Type B pancreatic cell (in vitro differentiated cells): Measurements from ENCODE around the gene PRKX. TPM values are rescaled to one million over a fixed set of nuclear protein-coding genes. Genes with fewer than 3 reads are reported as not detected.
A peak's percentile ranks its signal among the peaks of the same experiment; 100 is the strongest.

ENCODE experiments used
- DNase-seq: peaks from one replicate; pipeline ENCODE4 v3.0.0; 2021; ENCODE audit warnings: mixed read lengths; ENCODE audit not compliant: unreplicated experiment; ENCODE audit errors: extremely low spot score
- H3K27ac Mint-ChIP-seq: 2 replicates; pipeline ENCODE4 v1.8.0; 2021; ENCODE audit warnings: mild to moderate bottlenecking, mixed read lengths
- H3K27me3 Mint-ChIP-seq: 2 replicates; pipeline ENCODE4 v1.8.0; 2021; ENCODE audit warnings: mixed read lengths
- H3K36me3 Mint-ChIP-seq: 2 replicates; pipeline ENCODE4 v1.8.0; 2021; ENCODE audit warnings: mixed read lengths
- H3K4me1 Mint-ChIP-seq: one replicate; pipeline ENCODE4 v1.8.0; 2021; ENCODE audit warnings: mixed read lengths; ENCODE audit not compliant: unreplicated experiment
- H3K4me3 Mint-ChIP-seq: 2 replicates; pipeline ENCODE4 v1.8.0; 2021; ENCODE audit warnings: mild to moderate bottlenecking, mixed read lengths
- H3K9me3 Mint-ChIP-seq: 2 replicates; pipeline ENCODE4 v1.8.0; 2021; ENCODE audit warnings: mixed read lengths
- CTCF ChIP-seq: fragments of 200-600 bp; sonication (generic); conservative IDR thresholded peaks from 2 replicates; pipeline ENCODE4 v1.5.0; 2021; ENCODE audit warnings: antibody characterized with exemption, mild to moderate bottlenecking
- total RNA-seq: library from RNA; stranded (reverse); gene quantifications from 2 replicates; pipeline ENCODE4 v1.2.1, GENCODE V29; 2021; ENCODE audit warnings: low replicate concordance

The PRKX gene
- total RNA-seq, 1 donor from 2014 or later: 78.9 TPM

GRCh38 chrX:3680459-3680858 lies 33.0 kb downstream of the PRKX start:
- Mint-ChIP-seq H3K27ac (no peak overlapping the region), H3K4me1 (peaks cover 12% of the 10 kb centered on the region)

GRCh38 chrX:3679669-3680068 lies 33.8 kb downstream of the PRKX start:
- H3K9me3 Mint-ChIP-seq: peaks cover 4% of the 10 kb centered on the region
- no peak for TF ChIP-seq CTCF
- H3K4me1 Mint-ChIP-seq: peaks cover 12% of the 10 kb centered on the region
- DNase-seq: no peak
- H3K36me3 Mint-ChIP-seq: peaks cover 20% of the 10 kb centered on the region
- H3K27me3 Mint-ChIP-seq: no peaks in the 10 kb centered on the region
- H3K4me3 Mint-ChIP-seq: no peak overlapping the region
- no peak overlapping the region for H3K27ac Mint-ChIP-seq

More at GRCh38 chrX:3680459-3680858, 33.0 kb downstream of the PRKX start:
- Mint-ChIP-seq H3K36me3 (peaks cover 14% of the 10 kb centered on the region), H3K27me3 (no peaks in the 10 kb centered on the region), H3K4me3 (no peak overlapping the region), H3K9me3 (peaks cover 4% of the 10 kb centered on the region)
- no peak for DNase-seq
- TF ChIP-seq CTCF: no peak

GRCh38 chrX:3678328-3678727 lies 35.1 kb downstream of the PRKX start:
- H3K27me3 Mint-ChIP-seq: no peaks in the 10 kb centered on the region
- peaks cover 30% of the 10 kb centered on the region for H3K36me3 Mint-ChIP-seq
- DNase-seq: no peak
- peak overlapping the region; percentile 44 for H3K27ac Mint-ChIP-seq
- H3K4me1 Mint-ChIP-seq: peaks cover 12% of the 10 kb centered on the region
- TF ChIP-seq CTCF: no peak
- H3K4me3 Mint-ChIP-seq: no peak overlapping the region
- H3K9me3 Mint-ChIP-seq: peaks cover 4% of the 10 kb centered on the region

- no peaks in the 10 kb centered on the region for H3K27me3 Mint-ChIP-seq
- H3K4me1 Mint-ChIP-seq: peaks cover 12% of the 10 kb centered on the region
- peaks cover 4% of the 10 kb centered on the region for H3K9me3 Mint-ChIP-seq
- H3K36me3 Mint-ChIP-seq: peaks cover 45% of the 10 kb centered on the region
- H3K27ac Mint-ChIP-seq: no peak overlapping the region
- DNase-seq: no peak
- no peak for TF ChIP-seq CTCF
- no peak overlapping the region for H3K4me3 Mint-ChIP-seq
These were observed 38.6 kb downstream of the PRKX start for GRCh38 chrX:3674881-3675280.

- no peak overlapping the region for H3K27ac Mint-ChIP-seq
- peaks cover 3% of the 10 kb centered on the region for H3K4me1 Mint-ChIP-seq
- H3K27me3 Mint-ChIP-seq: no peaks in the 10 kb centered on the region
- TF ChIP-seq CTCF: no peak
- no peak overlapping the region for H3K4me3 Mint-ChIP-seq
- DNase-seq: no peak
- H3K36me3 Mint-ChIP-seq: peaks cover 50% of the 10 kb centered on the region
- H3K9me3 Mint-ChIP-seq: no peaks in the 10 kb centered on the region
These were observed 43.5 kb downstream of the PRKX start for GRCh38 chrX:3669841-3670475.
